ENCODE results near the gene C11orf16.

- TF ChIP-seq CTCF (IDR thresholded peaks at IDR 0.05; ENCODE audit: low read depth, low read length, poor library complexity, severe bottlenecking) (no peak), EZH2phosphoT487 (IDR thresholded peaks at IDR 0.05; ENCODE audit: borderline replicate concordance, low read length) (no peak)
Measured at GRCh38 chr11:8933931-8934330, 1.2 kb upstream of the C11orf16 start.
